Anterior cingulate cortex (tissue), 58 donors: ENCODE measurements around the gene FOXL2.

Experiments used
- DNase-seq, 58 donors: peaks; one replicate each; lab custom pipeline; 2025; lab: John Stamatoyannopoulos, UW

The FOXL2 gene

GRCh38 chr3:138899351-138899991 lies 47.5 kb downstream of the FOXL2 start:
- DNase-seq: no peak

- DNase-seq: no peak
These were observed 48.2 kb downstream of the FOXL2 start for GRCh38 chr3:138898708-138899107.

DNA sequence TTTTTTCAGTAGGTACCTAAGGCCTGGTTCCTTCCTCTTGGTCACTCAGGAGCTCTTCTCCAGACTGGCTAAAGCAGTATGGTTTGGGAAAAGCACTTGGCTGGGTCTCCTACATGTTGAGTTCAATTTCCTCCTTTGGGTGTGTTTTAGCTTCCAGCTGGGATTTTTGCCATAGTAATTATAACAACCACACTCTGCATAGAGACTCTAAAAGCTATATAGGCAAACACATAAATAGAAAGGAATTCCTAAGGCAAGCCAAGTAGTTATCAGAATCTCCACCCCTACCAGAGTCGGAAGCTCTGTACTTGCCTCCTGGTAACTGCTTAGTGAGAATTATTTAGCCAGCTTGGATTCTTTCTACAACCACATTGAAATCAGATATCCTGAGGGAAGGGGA lies 48.6 kb downstream of the FOXL2 start:
- DNase-seq: peak in 1 of 58 donors; percentile 1
